ENCODE data around the gene DTNB.

GRCh38 chr2:25699216-25699615 lies 25.8 kb upstream of the DTNB start:
- TF ChIP-seq CTCF (IDR thresholded peaks at IDR 0.05) (no peak), POLR2A (IDR thresholded peaks at IDR 0.05) (no peak), POLR2AphosphoS5 (IDR thresholded peaks at IDR 0.05) (no peak), EP300 (IDR thresholded peaks at IDR 0.05) (no peak)

Data from gastroesophageal sphincter (tissue), 3 donors.